K562 (cell line): ENCODE measurements around the gene PCDH8. TPM values are rescaled to one million over a fixed set of nuclear protein-coding genes. Genes with fewer than 3 reads are reported as not detected.

Experiments used
- ATF1 ChIP-seq, 2 experiments: fragments of 450-650 bp in 1 of 2; IDR thresholded peaks; 2 replicates each; pipeline ENCODE4 v1.6.1; 2016; ENCODE audit warnings: missing compliant biosample characterization in 1 of 2, missing genetic modification characterization in 1 of 2
- ATF7 ChIP-seq: fragments of 450-650 bp; IDR thresholded peaks from 2 replicates; pipeline ENCODE4 v1.7.1; 2014; ENCODE audit warnings: mild to moderate bottlenecking, moderate library complexity
- CEBPB ChIP-seq: fragments of 450-650 bp; IDR thresholded peaks from 2 replicates; pipeline ENCODE4 v1.6.1; 2016; ENCODE audit warnings: missing genetic modification characterization, missing compliant biosample characterization
- CEBPG ChIP-seq, 3 experiments: fragments of 200-800 bp in 1 of 3; sonication (Bioruptor generic) in 1 of 3; sonication (generic) in 1 of 3; formaldehyde crosslinking in 1 of 3; IDR thresholded peaks in 2 of 3; conservative IDR thresholded peaks in 1 of 3; 2 replicates each; pipeline versions ENCODE4 v1.6.1 to v1.8.0; 2016 to 2022; ENCODE audit warnings: missing compliant biosample characterization in 2 of 3, missing genetic modification characterization in 2 of 3, mild to moderate bottlenecking in 1 of 3, missing genetic modification reagents in 1 of 3
- EWSR1 ChIP-seq: fragments of 450-650 bp; IDR thresholded peaks from 2 replicates; pipeline ENCODE4 v1.6.1; 2018; ENCODE audit warnings: borderline replicate concordance, mild to moderate bottlenecking, low read depth, moderate library complexity; ENCODE audit not compliant: partially characterized antibody
- GATA2 ChIP-seq: sonication (generic); formaldehyde crosslinking; IDR thresholded peaks from 2 replicates; pipeline ENCODE4 v1.4.0; 2020; ENCODE audit warnings: mild to moderate bottlenecking, missing genetic modification reagents
- GTF2E2 ChIP-seq: fragments of 200-800 bp; sonication (Bioruptor generic); IDR thresholded peaks from 2 replicates; pipeline ENCODE4 v1.6.1; 2016; ENCODE audit warnings: missing genetic modification characterization, missing compliant biosample characterization
- JUND ChIP-seq, 2 experiments: IDR thresholded peaks; 2 replicates in 1 of 2; 3 replicates in 1 of 2; pipeline ENCODE4 v1.6.1; 2011; ENCODE audit warnings: borderline replicate concordance in 2 of 2, low read depth in 2 of 2, low read length in 2 of 2, improper control_type of control experiment in 1 of 2, missing biosample characterization in 1 of 2, missing genetic modification characterization in 1 of 2, missing genetic modification reagents in 1 of 2
- KAT8 ChIP-seq: fragments of 450-650 bp; IDR thresholded peaks from 2 replicates; pipeline ENCODE4 v1.6.1; 2016; ENCODE audit warnings: low read depth, mild to moderate bottlenecking
- MEIS2 ChIP-seq: fragments of 450-650 bp; IDR thresholded peaks from 2 replicates; pipeline ENCODE4 v1.6.1; 2014; ENCODE audit warnings: mild to moderate bottlenecking; ENCODE audit not compliant: partially characterized antibody
- NFIC ChIP-seq: fragments of 450-650 bp; IDR thresholded peaks from 2 replicates; pipeline ENCODE4 v1.6.1; 2017; ENCODE audit warnings: mild to moderate bottlenecking, inconsistent platforms
- NR2C1 ChIP-seq, 2 experiments: fragments of 450-650 bp; IDR thresholded peaks; 2 replicates each; pipeline ENCODE4 v1.6.1; 2017; ENCODE audit warnings: mild to moderate bottlenecking in 2 of 2, antibody characterized with exemption in 1 of 2, inconsistent platforms in 1 of 2, missing compliant biosample characterization in 1 of 2, missing genetic modification characterization in 1 of 2
- RAD21 ChIP-seq, 2 experiments: fragments of 250-450 bp in 1 of 2; fragments of 450-650 bp in 1 of 2; sonication (Bioruptor Pico) in 1 of 2; formaldehyde crosslinking in 1 of 2; IDR thresholded peaks in 1 of 2; conservative IDR thresholded peaks in 1 of 2; 2 replicates each; pipeline versions ENCODE4 v1.4.0 to v1.8.0; 2020 to 2022; ENCODE audit warnings: mild to moderate bottlenecking in 2 of 2, moderate library complexity in 1 of 2
- SMC3 ChIP-seq: conservative IDR thresholded peaks from 2 replicates; pipeline ENCODE4 v1.6.1; 2011; ENCODE audit warnings: low read depth, low read length, improper control_type of control experiment; ENCODE audit not compliant: insufficient read depth
- SOX6 ChIP-seq: fragments of 450-650 bp; IDR thresholded peaks from 2 replicates; pipeline ENCODE4 v1.6.1; 2014; ENCODE audit warnings: mild to moderate bottlenecking
- ZNF778 ChIP-seq: fragments of 450-650 bp; formaldehyde crosslinking; IDR thresholded peaks from 2 replicates; pipeline ENCODE4 v1.4.0; 2020; ENCODE audit warnings: mild to moderate bottlenecking, moderate library complexity
- polyA plus RNA-seq, 8 experiments: library from polyadenylated mRNA; depleted of rRNA in 4 of 8; stranded (reverse) in 5 of 8; unstranded in 3 of 8; fragments of >200 nt; fragmentation: Nextera tagmentation in 2 of 8; fragmentation: Illumina TruSeq in 1 of 8; extraction: Ambion mirVana in 2 of 8; extraction: Trizol in 1 of 8; gene quantifications; 2 replicates each; pipeline versions ENCODE4 v1.2.1 to v1.2.3, GENCODE V29; 2011 to 2014; ENCODE audit warnings: inconsistent platforms in 1 of 8, missing spikeins in 1 of 8
- total RNA-seq, 7 experiments: library from RNA; depleted of rRNA in 6 of 7; stranded (reverse); fragments of >200 nt in 6 of 7; fragmentation: Illumina TruSeq in 2 of 7; extraction: Trizol in 2 of 7; gene quantifications; 2 replicates each; pipeline versions ENCODE4 v1.2.1 to v1.2.3, GENCODE V29; 2011 to 2021; ENCODE audit warnings: low replicate concordance in 1 of 7
- TF ChIP-seq, protein P1 (sequence below), 2 experiments: fragments of 450-650 bp; formaldehyde crosslinking in 1 of 2; IDR thresholded peaks; 2 replicates each; pipeline versions ENCODE4 v1.4.0 to v1.6.1; 2014 to 2020; ENCODE audit warnings: mild to moderate bottlenecking in 2 of 2, borderline replicate concordance in 1 of 2, low read depth in 1 of 2

PCDH8 gene
- total and polyA plus RNA-seq, 9 of the 15 experiments (the other 6 are each of a cell fraction or from before 2014, with no cell fraction given): not detected

DNA sequence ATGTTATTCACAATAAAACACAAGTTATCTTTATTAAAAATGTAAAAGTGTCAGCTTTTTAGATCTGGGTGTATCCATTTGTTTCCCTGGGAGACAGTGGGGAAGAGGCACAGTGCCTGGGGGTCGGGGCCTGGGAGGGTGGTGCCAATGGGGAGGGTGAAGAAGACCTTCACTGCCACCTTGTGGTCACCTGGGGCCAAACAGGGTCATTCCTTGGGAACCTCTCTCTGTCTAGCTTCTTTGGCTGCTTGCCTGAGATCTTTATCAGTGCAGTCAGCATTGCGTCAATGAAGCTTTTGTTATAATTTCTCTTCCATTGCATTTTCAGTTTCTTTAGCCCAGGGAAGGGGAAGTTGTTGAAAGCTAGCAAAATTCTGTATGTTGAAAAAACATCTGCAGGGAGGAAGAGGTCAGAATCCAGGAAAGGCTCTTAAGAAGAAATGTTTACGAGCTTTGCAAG is 39.1 kb downstream of the PCDH8 start (continued):
- TF ChIP-seq GATA2 (CRISPR knock-in tag) (peak; percentile 71), ZNF778 (no peak), SOX6 (peak; percentile 87), CEBPG (CRISPR knock-in tag; IDR thresholded peaks at IDR 0.05) (peak; percentile 41; the same call in 1 of the 2 replicates), CEBPG (tag; conservative IDR thresholded peaks at IDR 0.05 in 1 of 2, IDR thresholded peaks at IDR 0.05 in 1 of 2) (peak; percentile 66 to 75), NR2C1 (IDR thresholded peaks at IDR 0.05) (peak; percentile 51; the same call in 1 of the 2 replicates), NR2C1 (tag; IDR thresholded peaks at IDR 0.05) (peak; percentile 66), MEIS2 (peak; percentile 3), RAD21 (CRISPR knock-in tag; conservative IDR thresholded peaks at IDR 0.05 in 1 of 2, IDR thresholded peaks at IDR 0.05 in 1 of 2) (peak; percentile 62 to 73), KAT8 (no peak), JUND (IDR thresholded peaks at IDR 0.05; ENCODE audit: borderline replicate concordance, low read depth, low read length) (peak; percentile 46; the same call in 1 of the 2 replicates), JUND (tag; IDR thresholded peaks at IDR 0.05; ENCODE audit: borderline replicate concordance, low read depth, low read length) (peak; percentile 23; the same call in 1 of the 3 replicates), GTF2E2 (tag) (no peak), ATF7 (peak; percentile 69), NFIC (peak; percentile 94), ATF1 (CRISPR knock-in tag; IDR thresholded peaks at IDR 0.05) (no peak), ATF1 (tag; IDR thresholded peaks at IDR 0.05) (peak; percentile 59; the same call in 1 of the 2 replicates), SMC3 (peak; percentile 57), EWSR1 (no peak), CEBPB (tag) (peak; percentile 74)
- TF ChIP-seq, protein P1, sequence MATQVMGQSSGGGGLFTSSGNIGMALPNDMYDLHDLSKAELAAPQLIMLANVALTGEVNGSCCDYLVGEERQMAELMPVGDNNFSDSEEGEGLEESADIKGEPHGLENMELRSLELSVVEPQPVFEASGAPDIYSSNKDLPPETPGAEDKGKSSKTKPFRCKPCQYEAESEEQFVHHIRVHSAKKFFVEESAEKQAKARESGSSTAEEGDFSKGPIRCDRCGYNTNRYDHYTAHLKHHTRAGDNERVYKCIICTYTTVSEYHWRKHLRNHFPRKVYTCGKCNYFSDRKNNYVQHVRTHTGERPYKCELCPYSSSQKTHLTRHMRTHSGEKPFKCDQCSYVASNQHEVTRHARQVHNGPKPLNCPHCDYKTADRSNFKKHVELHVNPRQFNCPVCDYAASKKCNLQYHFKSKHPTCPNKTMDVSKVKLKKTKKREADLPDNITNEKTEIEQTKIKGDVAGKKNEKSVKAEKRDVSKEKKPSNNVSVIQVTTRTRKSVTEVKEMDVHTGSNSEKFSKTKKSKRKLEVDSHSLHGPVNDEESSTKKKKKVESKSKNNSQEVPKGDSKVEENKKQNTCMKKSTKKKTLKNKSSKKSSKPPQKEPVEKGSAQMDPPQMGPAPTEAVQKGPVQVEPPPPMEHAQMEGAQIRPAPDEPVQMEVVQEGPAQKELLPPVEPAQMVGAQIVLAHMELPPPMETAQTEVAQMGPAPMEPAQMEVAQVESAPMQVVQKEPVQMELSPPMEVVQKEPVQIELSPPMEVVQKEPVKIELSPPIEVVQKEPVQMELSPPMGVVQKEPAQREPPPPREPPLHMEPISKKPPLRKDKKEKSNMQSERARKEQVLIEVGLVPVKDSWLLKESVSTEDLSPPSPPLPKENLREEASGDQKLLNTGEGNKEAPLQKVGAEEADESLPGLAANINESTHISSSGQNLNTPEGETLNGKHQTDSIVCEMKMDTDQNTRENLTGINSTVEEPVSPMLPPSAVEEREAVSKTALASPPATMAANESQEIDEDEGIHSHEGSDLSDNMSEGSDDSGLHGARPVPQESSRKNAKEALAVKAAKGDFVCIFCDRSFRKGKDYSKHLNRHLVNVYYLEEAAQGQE (IDR thresholded peaks at IDR 0.05; ENCODE audit: borderline replicate concordance): peak; percentile 56; the same call in 1 of the 2 replicates
- TF ChIP-seq, protein P1 (CRISPR knock-in tag; IDR thresholded peaks at IDR 0.05; ENCODE audit: low read depth): no peak
